Activated naive CD4-positive, alpha-beta T cell treated with Interleukin-2 at 50 U/mL for 16 hours (primary cell): ENCODE data around the gene PRIM2.
"Not testable (repeated sequence)": the region's sequence is repeated elsewhere in the genome, so short reads cannot be mapped to it uniquely, and the experiment has no call there.

Experiments
- DNase-seq: peaks from one replicate; pipeline ENCODE4 v3.0.0-alpha.2; 2020

The PRIM2 gene, protein sequence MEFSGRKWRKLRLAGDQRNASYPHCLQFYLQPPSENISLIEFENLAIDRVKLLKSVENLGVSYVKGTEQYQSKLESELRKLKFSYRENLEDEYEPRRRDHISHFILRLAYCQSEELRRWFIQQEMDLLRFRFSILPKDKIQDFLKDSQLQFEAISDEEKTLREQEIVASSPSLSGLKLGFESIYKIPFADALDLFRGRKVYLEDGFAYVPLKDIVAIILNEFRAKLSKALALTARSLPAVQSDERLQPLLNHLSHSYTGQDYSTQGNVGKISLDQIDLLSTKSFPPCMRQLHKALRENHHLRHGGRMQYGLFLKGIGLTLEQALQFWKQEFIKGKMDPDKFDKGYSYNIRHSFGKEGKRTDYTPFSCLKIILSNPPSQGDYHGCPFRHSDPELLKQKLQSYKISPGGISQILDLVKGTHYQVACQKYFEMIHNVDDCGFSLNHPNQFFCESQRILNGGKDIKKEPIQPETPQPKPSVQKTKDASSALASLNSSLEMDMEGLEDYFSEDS

DNA sequence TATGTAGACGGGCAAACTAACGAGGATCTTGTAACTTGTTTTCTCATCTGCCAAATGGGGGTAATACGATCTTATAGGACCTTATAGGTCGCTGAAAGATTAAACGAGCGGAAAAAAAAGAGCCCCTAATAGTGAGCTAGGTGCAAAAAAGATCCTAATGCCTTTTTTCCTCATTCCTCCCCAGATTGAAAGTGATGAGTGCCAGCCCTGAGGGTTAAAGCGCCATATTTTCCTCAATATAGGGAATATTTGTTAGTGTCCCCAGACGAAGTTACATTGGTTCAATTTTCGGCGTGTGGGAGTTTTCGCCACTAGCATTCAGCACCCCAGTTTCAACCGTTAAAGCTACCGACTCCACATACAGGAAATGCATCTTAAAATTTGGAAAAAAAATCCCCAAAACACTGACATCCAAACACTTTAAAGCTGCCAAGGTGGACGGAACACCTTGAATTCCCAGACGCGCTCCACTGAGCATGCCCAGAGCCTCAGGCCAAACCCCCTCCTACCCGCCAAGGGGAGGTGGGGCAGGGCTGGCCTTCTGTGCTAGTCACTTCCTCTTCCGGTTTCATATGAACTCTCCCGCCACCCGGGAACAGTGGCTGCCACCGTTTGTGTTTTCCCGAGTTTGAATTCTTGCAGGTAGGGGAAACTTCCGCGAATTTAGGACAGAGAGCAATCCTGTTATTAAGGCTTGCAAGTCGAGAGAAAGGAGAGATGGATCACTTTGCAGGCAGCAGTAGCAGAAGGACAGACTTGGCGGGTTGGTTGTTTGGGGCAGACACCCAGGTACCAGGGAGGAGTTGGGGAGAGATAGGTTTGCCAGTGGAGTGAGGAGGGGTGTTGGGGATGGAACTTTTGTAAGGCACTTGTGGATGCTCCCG is at the start of gene PRIM2:
Gene PRIM2 (plus strand): TSS at position 571 of the 884 bp plus-strand sequence. CDS start 816 bp downstream, outside the sequence.
- DNase-seq, result peak; percentile 85

DNA sequence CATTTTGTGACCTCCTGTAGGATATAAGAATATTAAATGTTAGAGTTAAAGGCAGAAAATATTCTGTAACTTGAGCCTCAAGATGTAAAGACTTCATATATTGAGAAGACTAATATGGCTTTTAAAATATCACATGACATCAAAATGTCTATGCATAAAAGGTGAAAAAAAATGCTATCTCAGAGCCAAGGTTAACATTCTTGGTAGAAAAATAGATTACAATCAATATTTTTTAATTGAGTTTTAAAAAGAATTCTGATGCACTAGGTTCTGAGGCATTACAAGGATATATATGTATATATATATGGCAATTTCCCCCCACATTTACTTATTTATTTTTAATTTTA is 49.2 kb upstream of the PRIM2 start:
- no peak for DNase-seq

DNA sequence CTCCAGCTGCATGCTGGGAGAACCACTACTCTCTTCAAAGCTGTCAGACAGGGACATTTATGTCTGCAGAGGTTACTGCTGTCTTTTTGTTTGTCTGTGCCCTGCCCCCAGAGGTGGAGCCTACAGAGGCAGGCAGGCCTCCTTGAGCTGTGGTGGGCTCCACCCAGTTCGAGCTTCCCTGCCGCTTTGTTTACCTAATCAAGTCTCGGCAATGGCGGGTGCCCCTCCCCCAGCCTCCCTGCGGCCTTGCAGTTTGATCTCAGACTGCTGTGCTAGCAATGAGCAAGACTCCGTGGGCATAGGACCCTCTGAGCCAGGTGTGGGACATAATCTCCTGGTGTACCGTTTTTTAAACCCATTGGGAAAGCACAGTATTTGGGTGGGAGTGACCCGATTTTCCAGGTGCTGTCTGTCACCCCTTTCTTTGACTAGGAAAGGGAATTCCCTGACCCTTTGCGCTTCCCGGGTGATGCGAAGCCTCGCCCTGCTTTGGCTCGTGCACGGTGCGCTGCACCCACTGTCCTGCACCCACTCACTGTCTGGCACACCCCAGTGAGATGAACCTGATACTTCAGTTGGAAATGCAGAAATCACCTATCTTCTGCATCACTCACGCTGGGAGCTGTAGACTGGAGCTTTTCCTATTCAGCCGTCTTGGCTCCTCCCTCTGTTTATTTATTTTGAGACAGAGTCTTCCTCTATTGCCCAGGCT is 43.2 kb upstream of the PRIM2 start:
- not testable (repeated sequence) for DNase-seq

DNA sequence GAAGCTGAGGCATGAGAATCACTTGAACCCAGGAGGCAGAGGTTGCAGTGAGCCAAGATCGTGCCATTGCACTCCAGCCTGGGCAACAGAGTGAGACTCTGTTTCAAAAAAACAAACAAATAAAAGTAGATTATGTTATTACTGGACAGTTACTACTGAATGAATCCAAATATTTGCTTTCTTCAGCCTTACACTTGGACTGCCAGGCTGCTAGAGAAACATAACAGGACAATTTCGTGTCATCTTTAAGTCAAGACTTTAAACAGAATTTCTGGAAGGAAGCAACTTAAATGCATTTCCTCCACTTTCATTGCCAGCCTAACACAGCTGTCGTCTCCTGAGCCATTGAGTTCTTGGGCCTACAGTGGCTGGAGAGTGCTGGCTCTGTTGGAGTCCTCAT is 42.0 kb upstream of the PRIM2 start:
- no peak for DNase-seq

DNA sequence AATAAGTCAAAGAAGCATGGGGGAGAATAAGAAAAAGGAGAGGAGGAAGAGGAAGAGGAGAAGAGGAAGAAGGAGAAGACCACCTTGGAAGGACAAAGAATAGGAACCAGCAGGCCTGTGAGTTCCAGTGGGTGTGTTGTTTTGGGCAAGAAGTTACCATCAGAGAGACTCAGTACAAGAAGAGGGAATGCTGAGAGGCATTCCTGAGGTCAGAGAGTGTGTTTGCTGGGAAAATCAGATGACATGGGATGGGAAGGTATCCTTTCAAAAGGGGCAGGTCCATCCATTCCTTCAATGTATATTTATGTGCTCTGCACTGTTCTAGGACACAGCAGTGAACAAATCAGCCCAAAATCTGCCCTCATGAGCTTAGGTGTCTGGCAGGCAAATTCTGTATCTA is 40.5 kb upstream of the PRIM2 start:
- no peak for DNase-seq

DNA sequence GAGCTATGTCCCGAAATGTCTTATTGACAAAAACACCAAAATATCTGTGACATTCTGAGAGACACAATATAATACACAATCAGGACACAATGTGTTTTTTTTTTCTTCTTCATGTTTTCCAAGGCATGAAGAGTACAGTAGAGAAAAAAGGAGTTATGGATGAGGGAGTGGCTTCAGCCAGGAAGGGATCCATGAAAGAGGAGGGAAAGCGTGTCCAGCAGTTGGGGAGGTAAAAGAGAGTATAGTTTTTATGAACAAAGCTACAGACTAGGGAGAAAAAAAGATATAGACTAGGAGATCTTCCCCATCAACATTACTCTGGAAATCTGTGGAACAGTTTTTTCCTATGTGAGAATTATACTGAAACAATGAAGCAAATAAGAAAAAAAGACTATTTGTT is 38.9 kb upstream of the PRIM2 start:
- DNase-seq, result no peak

DNA sequence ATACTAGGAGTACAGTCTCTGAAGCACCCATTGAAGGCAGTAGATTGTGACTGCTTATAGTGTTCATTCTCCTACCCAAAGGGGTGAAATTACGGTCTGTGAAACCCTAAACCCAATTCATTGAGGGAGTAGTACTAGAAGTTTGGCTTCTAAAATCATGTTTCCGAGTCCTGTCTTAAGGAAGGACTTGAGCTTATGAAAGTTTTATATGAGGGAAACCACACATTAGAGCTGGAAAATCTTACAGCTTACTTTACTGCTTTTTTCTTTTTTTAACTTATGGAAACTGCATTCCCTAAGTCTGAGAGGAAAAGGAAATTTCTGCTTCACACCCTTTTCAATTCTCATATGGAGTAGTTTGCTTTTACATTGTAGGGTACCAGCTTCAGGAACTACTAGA is 38.4 kb upstream of the PRIM2 start:
- no peak for DNase-seq

DNA sequence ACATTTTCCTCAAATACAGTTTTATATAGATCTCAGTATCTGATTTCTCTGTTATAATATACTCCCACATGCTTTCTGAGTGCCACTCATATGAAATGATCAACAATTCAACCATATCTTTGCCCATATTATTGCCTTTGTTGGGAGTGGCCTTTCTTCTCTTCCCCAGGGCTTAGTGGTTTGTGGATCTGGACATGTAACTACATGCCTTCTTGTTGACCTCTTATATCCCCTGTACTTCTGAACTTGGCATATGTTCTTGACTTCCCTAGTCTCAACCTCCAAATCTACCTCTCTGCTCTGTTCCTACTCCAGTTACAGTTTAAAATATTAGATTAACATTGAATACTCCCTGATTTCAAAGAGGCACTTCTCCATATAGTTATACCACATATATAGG is 34.3 kb upstream of the PRIM2 start:
- no peak for DNase-seq

DNA sequence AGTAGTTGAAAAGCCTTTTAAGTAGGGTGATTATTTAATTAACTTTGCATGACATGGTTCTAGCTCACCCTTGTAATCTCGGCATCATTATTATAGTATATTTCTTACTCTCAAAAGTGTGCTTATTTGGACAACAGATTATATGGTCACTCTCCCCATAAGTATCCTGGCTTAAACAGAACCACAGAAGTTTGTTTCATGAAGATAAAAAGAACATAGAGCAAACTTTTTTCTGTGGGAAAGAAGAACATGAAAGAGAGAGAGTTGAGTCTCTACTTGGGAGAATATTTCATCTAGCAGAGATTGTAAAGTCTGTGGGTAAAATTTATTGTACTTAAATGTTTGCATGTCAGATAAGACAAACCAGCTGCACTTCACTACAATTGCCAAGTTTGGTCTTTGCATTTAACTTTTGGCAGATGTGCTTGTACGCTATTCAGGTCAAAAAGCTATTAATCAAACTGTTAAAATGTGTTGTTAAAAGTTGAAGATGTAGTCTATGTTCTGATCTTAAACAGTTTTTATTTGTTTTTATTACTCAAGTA is 33.4 kb upstream of the PRIM2 start:
- DNase-seq, result no peak

DNA sequence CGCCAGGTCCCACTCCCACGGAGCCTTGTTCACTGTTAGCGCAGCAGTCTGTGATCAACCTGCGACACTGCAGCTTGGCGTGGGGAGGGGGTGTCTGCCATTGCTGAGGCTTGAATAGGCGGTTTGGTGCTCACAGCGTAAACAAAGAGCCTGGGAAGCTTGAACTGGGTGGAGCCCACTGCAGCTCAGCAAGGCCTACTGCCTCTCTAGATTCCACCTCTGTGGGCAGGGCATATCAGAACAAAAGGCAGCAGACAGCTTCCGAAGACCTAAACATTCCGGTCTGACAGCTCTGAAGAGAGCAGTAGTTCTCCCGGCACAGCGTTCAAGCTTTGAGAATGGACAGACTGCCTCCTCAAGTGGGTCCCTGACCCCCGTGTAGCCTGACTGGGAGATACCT is 29.3 kb upstream of the PRIM2 start:
- not testable (repeated sequence) for DNase-seq

DNA sequence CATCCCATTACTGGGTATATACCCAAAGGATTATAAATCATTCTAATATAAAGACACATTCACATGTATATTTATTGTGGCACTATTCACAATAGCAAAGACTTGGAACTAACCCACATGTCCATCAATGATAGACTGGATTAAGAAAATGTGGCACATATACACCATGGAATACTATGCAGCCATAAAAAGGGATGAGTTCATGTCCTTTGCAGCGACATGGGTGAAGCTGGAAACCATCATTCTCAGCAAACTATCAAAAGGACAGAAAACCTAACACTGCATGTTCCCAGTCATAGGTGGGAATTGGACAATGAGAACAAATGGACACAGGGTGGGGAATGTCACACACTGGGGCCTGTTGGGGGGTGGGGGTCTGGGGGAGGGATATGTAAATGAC is 24.0 kb upstream of the PRIM2 start:
- not testable (repeated sequence) for DNase-seq

DNA sequence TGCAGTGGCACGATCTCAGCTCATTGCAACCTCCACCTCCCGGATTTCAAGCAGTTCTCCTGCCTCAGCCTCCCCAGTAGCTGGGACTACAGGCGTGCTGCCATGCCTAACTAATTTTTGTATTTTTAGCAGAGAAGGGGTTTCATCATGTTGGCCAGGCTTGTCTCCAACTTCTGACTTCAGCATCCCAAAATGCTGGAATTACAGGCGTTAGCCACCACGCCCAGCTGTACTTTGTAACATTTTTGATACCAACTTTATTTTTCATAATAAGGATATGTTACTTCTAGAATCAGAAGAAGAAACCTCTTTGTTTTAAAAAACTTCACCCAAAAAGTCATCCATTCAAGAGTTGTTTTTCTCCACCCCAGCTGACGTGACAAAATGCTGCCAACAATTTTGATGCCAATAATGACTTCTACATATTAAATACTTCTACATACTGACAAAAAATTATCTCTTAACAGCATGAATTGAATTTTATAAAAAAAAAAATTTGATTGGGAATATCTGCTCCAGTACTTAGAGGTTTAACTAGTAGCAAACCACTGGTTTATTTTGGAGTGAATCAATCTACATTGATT is 22.5 kb upstream of the PRIM2 start:
- DNase-seq, result no peak

DNA sequence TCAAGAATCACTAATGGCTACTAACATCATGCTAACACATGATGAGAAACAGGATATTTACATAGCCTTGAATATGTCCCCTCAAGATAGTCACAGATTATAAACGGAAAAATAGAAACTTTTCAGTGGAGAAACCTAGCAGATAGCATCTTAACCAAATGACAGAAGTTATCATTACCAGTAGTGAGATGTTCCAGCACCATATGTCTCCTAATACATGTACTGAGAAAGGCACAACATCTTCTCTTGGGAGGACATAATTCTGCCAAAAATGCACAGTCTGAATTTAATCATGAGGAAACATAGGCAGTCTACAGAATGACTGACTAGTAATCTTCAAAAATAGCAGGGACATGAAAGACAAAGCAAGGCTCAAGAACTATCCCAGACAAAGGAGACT is 19.9 kb upstream of the PRIM2 start:
- no peak for DNase-seq

DNA sequence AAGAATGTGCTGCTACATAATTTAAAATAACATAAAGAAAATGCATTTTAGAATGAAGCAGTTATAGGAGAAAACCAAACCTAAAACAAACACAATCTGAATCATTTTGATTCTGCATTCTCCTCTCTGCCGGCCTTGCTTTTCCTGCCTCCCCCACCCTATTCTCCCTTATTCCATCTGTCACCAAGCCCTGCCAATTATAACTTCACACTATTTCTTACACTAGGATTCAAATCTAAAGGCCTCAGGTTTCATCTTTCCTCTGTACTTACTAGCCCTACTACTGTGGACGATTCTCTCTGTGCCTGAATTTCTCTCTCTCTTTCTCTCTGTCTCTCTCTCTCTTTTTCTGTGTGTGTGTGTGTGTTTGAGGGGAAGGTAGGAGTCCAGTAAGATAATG is 18.7 kb upstream of the PRIM2 start:
- DNase-seq, result no peak

DNA sequence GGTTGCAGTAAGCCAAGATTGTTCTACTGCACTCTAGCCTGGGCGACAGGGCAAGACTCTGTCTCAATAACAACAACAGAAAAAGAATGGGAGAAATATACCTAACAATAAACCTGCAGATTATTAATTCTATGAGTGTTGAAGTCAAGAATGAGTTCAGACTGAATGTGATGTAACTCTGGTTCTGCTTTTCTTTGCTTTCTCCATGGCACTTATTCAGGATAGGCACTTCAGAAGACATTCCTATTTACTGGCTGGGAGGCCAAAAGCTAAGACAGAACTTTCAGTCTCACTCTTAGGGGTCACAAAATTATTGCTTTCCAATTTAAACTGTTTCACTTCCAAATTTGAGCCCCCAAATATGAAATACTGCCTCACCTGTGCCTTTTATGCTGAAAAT is 15.7 kb upstream of the PRIM2 start:
- no peak for DNase-seq

DNA sequence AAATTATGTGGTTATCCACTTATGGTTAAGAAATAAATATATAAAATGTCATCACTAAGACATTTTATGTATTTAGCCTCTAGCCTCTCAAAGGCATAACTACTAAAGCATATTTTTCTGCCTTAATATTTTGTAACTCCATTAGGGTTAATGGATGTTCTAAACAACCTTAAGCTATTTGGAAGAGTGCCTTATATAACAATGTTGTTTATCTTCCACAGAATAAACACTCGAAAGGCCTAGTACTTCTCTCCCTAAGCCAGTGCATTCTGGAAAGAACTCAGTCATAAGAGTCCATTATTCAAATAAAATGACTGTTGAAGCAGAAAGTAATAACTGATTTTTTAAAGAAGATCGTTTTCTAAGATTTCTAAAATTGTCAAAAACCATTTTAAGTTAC is 15.0 kb upstream of the PRIM2 start:
- DNase-seq, result no peak

DNA sequence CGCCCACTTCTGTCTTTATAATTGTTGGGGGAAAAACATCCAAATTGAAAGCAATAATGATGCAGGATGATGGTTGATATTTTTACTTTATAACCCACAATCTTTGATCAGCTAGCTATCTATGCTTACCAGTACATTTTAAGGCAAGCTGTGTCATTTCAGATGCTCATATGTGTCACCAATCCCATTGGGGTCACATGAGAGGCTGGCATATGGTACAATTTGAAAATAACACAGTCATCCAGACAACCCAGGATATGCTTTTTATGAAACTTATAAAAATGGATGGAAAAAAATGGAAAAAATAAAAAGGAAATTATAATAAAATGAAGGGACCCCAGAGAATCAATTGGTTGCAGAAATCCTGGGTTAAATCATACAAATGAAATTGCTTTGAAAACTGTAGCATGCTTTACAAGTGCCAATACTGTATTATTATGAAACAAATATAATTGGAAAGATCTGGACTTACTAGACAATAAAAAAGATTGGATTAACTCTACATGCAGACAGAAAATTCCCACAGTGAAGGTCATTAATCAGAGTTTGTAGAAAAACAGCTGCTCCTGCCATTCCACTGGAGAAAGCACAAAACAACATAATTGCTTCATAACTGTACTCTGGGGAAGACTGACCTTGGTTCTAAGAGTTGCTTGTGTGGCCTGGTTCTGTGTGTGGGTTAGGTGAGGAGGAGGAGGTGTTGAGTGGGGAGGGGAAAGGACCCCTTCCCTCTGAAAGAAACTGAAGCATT is 13.3 kb upstream of the PRIM2 start:
- DNase-seq, result no peak

DNA sequence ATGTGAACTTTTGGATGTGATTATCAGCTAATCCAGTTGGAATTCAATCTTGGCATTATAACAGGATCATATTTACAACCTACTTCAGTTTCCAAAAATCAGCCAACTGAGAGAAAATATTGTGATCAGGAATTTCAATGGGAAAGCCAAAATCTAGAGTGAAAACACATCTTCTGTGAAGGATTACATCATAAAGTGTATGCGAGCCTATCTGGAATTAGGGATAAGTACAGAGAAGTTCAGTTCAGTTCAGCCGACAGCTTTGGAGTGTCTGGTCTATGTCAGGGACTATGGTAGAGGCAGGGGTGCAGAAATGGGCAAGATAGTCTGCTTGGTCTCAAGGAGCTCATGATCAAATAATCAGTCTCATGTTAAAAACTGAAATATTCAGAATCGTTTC is 12.3 kb upstream of the PRIM2 start:
- no peak for DNase-seq

DNA sequence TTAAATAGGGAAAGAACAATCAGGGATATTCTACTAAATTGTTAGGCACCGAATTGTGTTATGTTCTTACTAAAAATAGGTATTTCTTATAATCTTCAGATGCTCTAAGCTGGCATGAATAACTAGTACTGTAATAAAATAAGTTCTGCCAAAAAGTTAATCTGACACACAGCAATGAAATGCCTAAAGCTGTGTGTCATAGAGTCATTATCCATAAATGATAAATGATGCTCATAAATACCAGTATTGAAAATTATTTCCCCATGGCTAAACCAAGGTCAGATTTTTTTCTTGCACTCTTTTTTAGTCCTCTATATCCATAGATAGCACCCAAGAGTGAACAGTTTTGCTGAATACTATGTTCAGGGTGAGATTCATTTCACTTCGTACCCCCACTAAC is 11.7 kb upstream of the PRIM2 start:
- DNase-seq, result no peak

DNA sequence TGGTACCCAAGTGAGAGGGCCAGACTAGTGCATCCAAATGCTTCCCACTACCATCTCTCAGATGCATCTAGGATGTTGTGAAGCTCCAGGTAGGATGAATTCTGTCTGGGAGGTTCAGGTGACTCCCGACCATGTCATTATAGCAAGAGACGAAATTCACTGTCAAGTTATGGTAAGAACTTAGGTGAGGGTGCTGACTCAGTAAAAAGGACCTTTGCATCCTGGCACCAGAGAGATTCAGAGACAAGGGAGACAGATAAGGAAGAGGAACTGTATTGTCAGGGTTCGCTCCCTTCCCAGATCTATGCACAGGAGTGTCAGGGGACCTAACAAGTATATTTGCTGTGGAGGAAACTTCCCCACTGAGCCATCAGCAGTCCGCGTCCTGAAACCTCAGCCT is 11.2 kb upstream of the PRIM2 start:
- no peak for DNase-seq

DNA sequence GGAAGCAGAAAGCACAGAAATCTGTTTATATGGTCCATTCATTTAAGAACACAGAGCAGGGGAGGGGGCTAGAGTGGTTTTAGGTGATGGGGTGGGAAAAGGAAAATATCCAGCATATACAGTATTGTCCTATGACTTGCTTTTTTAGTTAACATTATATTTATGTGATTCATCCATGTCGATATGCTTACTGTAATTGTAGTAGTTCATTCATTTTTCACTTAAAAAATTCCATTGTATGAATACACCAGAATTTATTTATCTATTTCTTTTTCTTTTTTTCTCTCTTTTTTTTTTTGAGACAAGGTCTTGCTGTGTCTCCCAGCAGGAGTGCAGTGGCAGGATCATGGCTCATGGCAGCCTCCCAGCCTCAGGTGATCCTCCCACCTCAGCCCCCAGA is 9.6 kb upstream of the PRIM2 start:
- DNase-seq, result no peak

DNA sequence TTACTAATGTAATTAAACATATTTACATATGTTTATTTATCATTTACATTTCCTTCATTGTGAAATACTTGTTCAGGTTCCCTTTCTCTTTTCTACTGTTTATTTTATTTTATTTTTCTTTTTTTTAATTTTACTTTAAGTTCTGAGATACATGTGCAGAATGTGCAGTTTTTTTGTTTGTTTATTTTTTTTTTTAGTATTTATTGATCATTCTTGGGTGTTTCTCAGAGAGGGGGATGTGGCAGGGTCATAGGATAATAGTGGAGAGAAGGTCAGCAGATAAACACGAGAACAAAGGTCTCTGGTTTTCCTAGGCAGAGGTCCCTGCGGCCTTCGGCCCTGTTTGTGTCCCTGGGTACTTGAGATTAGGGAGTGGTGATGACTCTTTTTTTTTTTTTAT is 8.7 kb upstream of the PRIM2 start:
- not testable (repeated sequence) for DNase-seq
